K562 (cell line): ENCODE data around the gene DAPL1. TPM values are rescaled to one million over a fixed set of nuclear protein-coding genes. Genes with fewer than 3 reads are reported as not detected.

Source experiments
- ATAC-seq: fragments of 200-7000 bp; cut with Tn5 transposase; 3 replicates; pipeline ENCODE4 v1.9.1; 2020; ENCODE audit warnings: moderate library complexity
- BruUV-seq: library from RNA; stranded (reverse); fragments of 400-500 nt; replicated peaks from 2 replicates; lab custom pipeline; 2021; lab: Mats Ljungman, UMichigan
- CTCF ChIA-PET: fragments of 300-600 bp; formaldehyde crosslinking; extraction: SDS; loops from one replicate; lab custom pipeline; 2021; ENCODE audit warnings: low intra/inter-chr PET ratio; lab: Yijun Ruan, JAX
- POLR2A ChIA-PET: fragments of 300-600, 350-650 bp; sonication (Branson Sonifier 250); formaldehyde crosslinking; extraction: SDS; loops from one replicate; lab custom pipeline; 2021; ENCODE audit warnings: antibody characterized with exemption, inconsistent platforms; lab: Yijun Ruan, JAX
- DNase-seq, 4 experiments: peaks; one replicate each; pipeline versions ENCODE4 v3.0.0 to v3.0.0-alpha.2; 2011 to 2018; ENCODE audit warnings: low spot score in 3 of 4, mixed read lengths in 3 of 4; ENCODE audit errors: extremely low read depth in 1 of 4
- FAIRE-seq: peaks from 2 replicates; lab custom pipeline; 2011; peaks lifted over from hg19 to GRCh38; lab: Jason Lieb, UNC
- H2AFZ ChIP-seq: 2 replicates; pipeline ENCODE4 v1.6.0; 2011; ENCODE audit warnings: low read depth, low read length, control low read depth, inconsistent platforms
- H3K27ac ChIP-seq: fragments of 200-600 bp; 3 replicates; pipeline ENCODE4 v1.8.0; 2011; ENCODE audit warnings: low read depth, mild to moderate bottlenecking, control low read depth, inconsistent platforms, low read length, moderate library complexity, mixed read lengths; ENCODE audit errors: extremely low read depth
- H3K27me3 ChIP-seq, 2 experiments: fragments of 300-600 bp in 1 of 2; 2 replicates in 1 of 2; 3 replicates in 1 of 2; pipeline versions ENCODE4 v1.6.0 to v1.8.0; 2011; ENCODE audit warnings: inconsistent platforms in 2 of 2, low read length in 2 of 2, mild to moderate bottlenecking in 1 of 2, mixed read lengths in 1 of 2, moderate library complexity in 1 of 2; ENCODE audit not compliant: control insufficient read depth in 2 of 2, insufficient read depth in 2 of 2
- H3K36me3 ChIP-seq: fragments of 300-600 bp; 3 replicates; pipeline ENCODE4 v1.8.0; 2011; ENCODE audit warnings: mild to moderate bottlenecking, low read length, inconsistent platforms; ENCODE audit not compliant: control insufficient read depth, insufficient read depth
- H3K4me1 ChIP-seq, 2 experiments: fragments of 200-600 bp in 1 of 2; replicated peaks in 1 of 2; 2 replicates in 1 of 2; 3 replicates in 1 of 2; pipeline versions ENCODE4 v1.5.1 to v1.8.0; 2011; ENCODE audit warnings: inconsistent platforms in 2 of 2, low read length in 2 of 2, mild to moderate bottlenecking in 1 of 2, mixed read lengths in 1 of 2, moderate library complexity in 1 of 2; ENCODE audit not compliant: control insufficient read depth in 2 of 2, insufficient read depth in 2 of 2
- H3K4me2 ChIP-seq: 2 replicates; pipeline ENCODE4 v1.6.1; 2011; ENCODE audit warnings: low read length, control low read depth, inconsistent platforms, mixed read lengths; ENCODE audit not compliant: insufficient read depth
- H3K4me3 ChIP-seq: fragments of 200-600 bp; sonication (generic), shearing (Covaris generic); 2 replicates; pipeline ENCODE4 v1.5.1; 2016; ENCODE audit warnings: control low read depth, inconsistent platforms
- H3K79me2 ChIP-seq: fragments of 200-600 bp; 3 replicates; pipeline ENCODE4 v1.8.0; 2011; ENCODE audit warnings: low read length, inconsistent platforms; ENCODE audit not compliant: control insufficient read depth, insufficient read depth
- H3K9ac ChIP-seq, 2 experiments: 2 replicates each; pipeline versions ENCODE4 v1.6.0 to v1.6.1; 2011; ENCODE audit warnings: low read depth in 2 of 2, low read length in 2 of 2, control low read depth in 1 of 2, inconsistent platforms in 1 of 2, mild to moderate bottlenecking in 1 of 2, mixed read lengths in 1 of 2; ENCODE audit not compliant: insufficient read depth in 1 of 2
- H3K9me1 ChIP-seq: one replicate; pipeline ENCODE4 v1.6.0; 2011; ENCODE audit warnings: inconsistent platforms, mild to moderate bottlenecking, low read length, moderate library complexity; ENCODE audit not compliant: control insufficient read depth, insufficient read depth
- H3K9me3 ChIP-seq: replicated peaks from 2 replicates; pipeline ENCODE4 v1.5.1; 2011; ENCODE audit warnings: low read depth, low read length, inconsistent platforms; ENCODE audit not compliant: control insufficient read depth, insufficient read depth
- H4K20me1 ChIP-seq: replicated peaks from 2 replicates; pipeline ENCODE4 v1.6.1; 2011; ENCODE audit warnings: low read length, inconsistent platforms, mixed read lengths; ENCODE audit not compliant: control insufficient read depth, insufficient read depth
- C11orf30 ChIP-seq: fragments of 450-650 bp; IDR thresholded peaks from 2 replicates; pipeline ENCODE4 v1.6.1; 2016; ENCODE audit warnings: low read depth, mild to moderate bottlenecking
- CHD4 ChIP-seq: fragments of 200-600 bp; sonication (generic); IDR thresholded peaks from 3 replicates; pipeline ENCODE4 v1.6.1; 2012; ENCODE audit warnings: low read depth, mild to moderate bottlenecking, mixed read lengths, low read length, inconsistent platforms; ENCODE audit not compliant: insufficient read depth, insufficient replicate concordance, poor library complexity, severe bottlenecking
- EGR1 ChIP-seq: fragments of 450-650 bp; conservative IDR thresholded peaks from 2 replicates; pipeline ENCODE4 v1.6.1; 2017; ENCODE audit warnings: mild to moderate bottlenecking
- IFI16 ChIP-seq: fragments of 250-450 bp; sonication (Bioruptor Pico); IDR thresholded peaks from 2 replicates; pipeline ENCODE4 v2.1.2; 2022; ENCODE audit warnings: mild to moderate bottlenecking, inconsistent platforms
- LARP7 ChIP-seq: fragments of 450-650 bp; IDR thresholded peaks from 2 replicates; pipeline ENCODE4 v1.6.1; 2016
- MLX ChIP-seq, 2 experiments: fragments of 450-650 bp in 1 of 2; sonication (generic) in 1 of 2; formaldehyde crosslinking; conservative IDR thresholded peaks; 2 replicates each; pipeline versions ENCODE4 v1.4.0 to v1.8.1; 2020 to 2022; ENCODE audit warnings: mild to moderate bottlenecking in 1 of 2, missing genetic modification reagents in 1 of 2
- PHF21A ChIP-seq: fragments of 450-650 bp; IDR thresholded peaks from 2 replicates; pipeline ENCODE4 v1.6.1; 2017; ENCODE audit warnings: low read depth, borderline replicate concordance
- RHOXF2B ChIP-seq: fragments of 250-450 bp; sonication (Bioruptor Pico); conservative IDR thresholded peaks from 2 replicates; pipeline ENCODE4 v1.5.1; 2021
- SMAD4 ChIP-seq: fragments of 250-450 bp; sonication (Bioruptor Pico); conservative IDR thresholded peaks from 2 replicates; pipeline ENCODE4 v1.8.0; 2021; ENCODE audit warnings: inconsistent platforms, mild to moderate bottlenecking, moderate library complexity
- ZNF133 ChIP-seq: fragments of 250-450 bp; sonication (Bioruptor Pico); IDR thresholded peaks from 2 replicates; pipeline ENCODE4 v1.4.0; 2020; ENCODE audit warnings: mild to moderate bottlenecking
- ZNF24 ChIP-seq: fragments of 450-650 bp; IDR thresholded peaks from 2 replicates; pipeline ENCODE4 v1.6.1; 2016
- ZNF316 ChIP-seq: fragments of 450-650 bp; IDR thresholded peaks from 2 replicates; pipeline ENCODE4 v1.6.1; 2016
- ZNF395 ChIP-seq: fragments of 200-800 bp; sonication (Bioruptor generic); IDR thresholded peaks from 2 replicates; pipeline ENCODE4 v1.6.1; 2017; ENCODE audit warnings: missing genetic modification characterization, missing compliant biosample characterization
- ZNF589 ChIP-seq: fragments of 200-800 bp; sonication (Bioruptor generic); IDR thresholded peaks from 2 replicates; pipeline ENCODE4 v1.6.1; 2016; ENCODE audit warnings: low read depth, missing genetic modification characterization, missing compliant biosample characterization
- WGBS: fragments of 100-300 bp; shearing (Covaris generic); methylation state at CpG from one replicate; pipeline ENCODE4 v1.1.6; 2016; ENCODE audit warnings: low coverage, mixed read lengths; ENCODE audit not compliant: insufficient coverage; ENCODE audit errors: missing lambda C conversion rate; 5-methylcytosine and 5-hydroxymethylcytosine counted together
- in situ Hi-C: fragments of 300-500 bp; cut with MboI; formaldehyde crosslinking; loops from 4 replicates; pipeline ENCODE4 v1.15.0; 2018; ENCODE audit warnings: inconsistent platforms, mixed read lengths
- intact Hi-C: fragments of 100-400 bp; cut with micrococcal nuclease; formaldehyde crosslinking; loops from 2 replicates; pipeline ENCODE4 v1.14.2; 2022
- polyA plus RNA-seq, 8 experiments: library from polyadenylated mRNA; depleted of rRNA in 4 of 8; stranded (reverse) in 5 of 8; unstranded in 3 of 8; fragments of >200 nt; fragmentation: Nextera tagmentation in 2 of 8; fragmentation: Illumina TruSeq in 1 of 8; extraction: Ambion mirVana in 2 of 8; extraction: Trizol in 1 of 8; gene quantifications; 2 replicates each; pipeline versions ENCODE4 v1.2.1 to v1.2.3, GENCODE V29; 2011 to 2014; ENCODE audit warnings: inconsistent platforms in 1 of 8, missing spikeins in 1 of 8
- total RNA-seq, 7 experiments: library from RNA; depleted of rRNA in 6 of 7; stranded (reverse); fragments of >200 nt in 6 of 7; fragmentation: Illumina TruSeq in 2 of 7; extraction: Trizol in 2 of 7; gene quantifications; 2 replicates each; pipeline versions ENCODE4 v1.2.1 to v1.2.3, GENCODE V29; 2011 to 2021; ENCODE audit warnings: low replicate concordance in 1 of 7
- TF ChIP-seq, protein P1 (sequence below): fragments of 450-650 bp; formaldehyde crosslinking; IDR thresholded peaks from 2 replicates; pipeline ENCODE4 v1.4.0; 2020; ENCODE audit warnings: mild to moderate bottlenecking, moderate library complexity

Gene DAPL1
- total and polyA plus RNA-seq, 9 of the 15 experiments (the other 6 are each of a cell fraction or from before 2014, with no cell fraction given): not detected

- no peak for TF ChIP-seq MLX (CRISPR knock-in tag; conservative IDR thresholded peaks at IDR 0.05)
- TF ChIP-seq ZNF589 (CRISPR knock-in tag): no peak
- no peak for TF ChIP-seq ZNF24
- TF ChIP-seq ZNF395 (CRISPR knock-in tag): no peak
- no peak for TF ChIP-seq SMAD4 (CRISPR knock-in tag)
- TF ChIP-seq ZNF133: no peak
- no peak for TF ChIP-seq ZNF316
These were observed 15.5 kb upstream of the DAPL1 start (continued) for GRCh38 chr2:158779621-158780020.

DNA sequence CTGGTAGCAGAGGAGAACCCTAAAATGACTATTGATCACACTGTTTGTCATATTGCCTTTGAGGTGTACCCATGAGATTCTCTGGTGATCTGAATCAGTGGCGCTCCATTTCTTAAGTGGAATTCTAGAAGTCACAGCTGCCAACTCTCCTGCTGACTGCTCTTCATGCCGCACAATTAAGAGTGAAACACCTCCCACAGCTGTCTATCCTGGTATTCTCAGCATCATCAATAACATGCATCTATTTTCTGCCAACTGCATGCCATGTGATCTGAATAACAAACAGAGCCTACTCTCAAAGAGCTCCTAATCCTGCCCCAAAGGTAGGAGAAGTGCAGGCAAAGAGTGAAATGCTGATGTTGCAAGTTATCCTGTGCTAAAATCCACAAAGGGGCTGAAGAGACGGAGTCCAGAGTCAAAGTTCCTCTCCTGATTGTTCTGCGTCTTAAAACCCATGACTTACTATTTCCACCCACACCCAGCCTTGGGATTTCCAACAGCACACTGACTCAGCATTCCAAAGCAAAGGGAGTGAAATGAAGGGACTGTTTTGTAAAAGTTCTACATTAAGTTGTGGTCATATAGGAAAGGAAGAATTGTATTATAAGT, 13.7 kb upstream of the DAPL1 start:
- intact Hi-C loops (no loop called here), in situ Hi-C loops (no loop called here)
- Histone ChIP-seq H2AFZ (no peak overlapping the region), H3K79me2 (no peaks in the 10 kb centered on the region), H3K4me2 (no peak overlapping the region), H3K4me3 (no peak overlapping the region), H3K9me3 (no peaks in the 10 kb centered on the region), H3K36me3 (no peaks in the 10 kb centered on the region), H3K9me1 (no peaks in the 10 kb centered on the region), H3K4me1 (no peaks in the 10 kb centered on the region), H3K9ac (no peak overlapping the region), H3K27ac (no peak overlapping the region), H4K20me1 (no peaks in the 10 kb centered on the region), H3K27me3 (peaks cover 5 to 7% of the 10 kb centered on the region in 2 experiments; a peak in 4 of 5 replicates)
- FAIRE-seq (no peak), DNase-seq (no peak), ATAC-seq (no peak)
- ChIA-PET CTCF (no interaction called here), POLR2A (interaction anchor here (0.5 to 0.6 kb wide), 2 partner anchors 350 to 453 kb away, joined by 3 read pairs; no protein-coding TSS in a partner anchor)
- WGBS: 1% methylated on average over 4 of the region's 4 CpGs
- BruUV-seq: no TSS peak
- TF ChIP-seq RHOXF2B (CRISPR knock-in tag) (no peak), EGR1 (0 out of 2 replicates have a peak, but pooled peaks have one; percentile 4), ZNF316 (peak; percentile 85), LARP7 (no peak), IFI16 (no peak), PHF21A (no peak), C11orf30 (peak; percentile 80), CHD4 (no peak)
- TF ChIP-seq, protein P1, sequence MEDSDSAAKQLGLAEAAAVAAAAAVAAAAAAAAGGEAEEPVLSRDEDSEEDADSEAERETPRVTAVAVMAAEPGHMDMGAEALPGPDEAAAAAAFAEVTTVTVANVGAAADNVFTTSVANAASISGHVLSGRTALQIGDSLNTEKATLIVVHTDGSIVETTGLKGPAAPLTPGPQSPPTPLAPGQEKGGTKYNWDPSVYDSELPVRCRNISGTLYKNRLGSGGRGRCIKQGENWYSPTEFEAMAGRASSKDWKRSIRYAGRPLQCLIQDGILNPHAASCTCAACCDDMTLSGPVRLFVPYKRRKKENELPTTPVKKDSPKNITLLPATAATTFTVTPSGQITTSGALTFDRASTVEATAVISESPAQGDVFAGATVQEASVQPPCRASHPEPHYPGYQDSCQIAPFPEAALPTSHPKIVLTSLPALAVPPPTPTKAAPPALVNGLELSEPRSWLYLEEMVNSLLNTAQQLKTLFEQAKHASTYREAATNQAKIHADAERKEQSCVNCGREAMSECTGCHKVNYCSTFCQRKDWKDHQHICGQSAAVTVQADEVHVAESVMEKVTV (CRISPR knock-in tag): no peak
